Measurements from ENCODE around the gene DSPP. TPM values are rescaled to one million over a fixed set of nuclear protein-coding genes. Genes with fewer than 3 reads are reported as not detected.

The DSPP gene
- total RNA-seq, 3 donors from 2014 or later (not counting 1 experiment from before 2014, with no cell fraction given): not detected

- Mint-ChIP-seq H3K4me3 (no peak overlapping the region), H3K4me1 (no peaks in the 10 kb centered on the region), H3K27ac (no peak overlapping the region), H3K9me3 (no peaks in the 10 kb centered on the region), H3K27me3 (ENCODE audit: low read depth in 2 of 2) (peaks cover 14 to 23% of the 10 kb centered on the region in 2 donors), H3K36me3 (no peaks in the 10 kb centered on the region)
- Histone ChIP-seq H3K27me3 (ENCODE audit: control insufficient read depth, insufficient read depth, low read length) (no peaks in the 10 kb centered on the region), H3K27ac (ENCODE audit: low read length) (no peak overlapping the region), H3K4me1 (ENCODE audit: control insufficient read depth, insufficient read depth, low read length) (no peaks in the 10 kb centered on the region), H3K9me3 (ENCODE audit: control insufficient read depth, insufficient read depth, low read length) (no peaks in the 10 kb centered on the region), H3K4me3 (ENCODE audit: low read length) (no peak overlapping the region), H3K36me3 (ENCODE audit: control insufficient read depth, insufficient read depth, low read length) (no peaks in the 10 kb centered on the region)
- 95% methylated on average over 2 of the region's 3 CpGs for WGBS (ENCODE audit: insufficient coverage)
- ATAC-seq: no peak
- DNase-seq: no peak
- TF ChIP-seq CTCF (IDR thresholded peaks at IDR 0.05): no peak
- intact Hi-C loops (cut with micrococcal nuclease): no loop called here
These were observed 51.1 kb downstream of the DSPP start for GRCh38 chr4:87659247-87659931.

- Mint-ChIP-seq H3K27me3 (ENCODE audit: low read depth in 2 of 2) (peaks cover 14 to 23% of the 10 kb centered on the region in 2 donors), H3K4me3 (no peak overlapping the region)
- WGBS (ENCODE audit: insufficient coverage): 93% methylated on average over 9 of the region's 9 CpGs
These were observed 54.5 kb downstream of the DSPP start for GRCh38 chr4:87662871-87663270.

More at GRCh38 chr4:87662871-87663270, 54.5 kb downstream of the DSPP start:
- Mint-ChIP-seq H3K27ac (no peak overlapping the region), H3K4me1 (no peaks in the 10 kb centered on the region), H3K36me3 (no peaks in the 10 kb centered on the region), H3K9me3 (no peaks in the 10 kb centered on the region)
- DNase-seq (no peak), ATAC-seq (no peak)
- Histone ChIP-seq H3K27me3 (ENCODE audit: control insufficient read depth, insufficient read depth, low read length) (no peaks in the 10 kb centered on the region), H3K36me3 (ENCODE audit: control insufficient read depth, insufficient read depth, low read length) (no peaks in the 10 kb centered on the region), H3K27ac (ENCODE audit: low read length) (no peak overlapping the region), H3K9me3 (ENCODE audit: control insufficient read depth, insufficient read depth, low read length) (no peaks in the 10 kb centered on the region), H3K4me3 (ENCODE audit: low read length) (no peak overlapping the region), H3K4me1 (ENCODE audit: control insufficient read depth, insufficient read depth, low read length) (no peaks in the 10 kb centered on the region)
- no peak for TF ChIP-seq CTCF (IDR thresholded peaks at IDR 0.05)
- intact Hi-C loops (cut with micrococcal nuclease): no loop called here

Other genes with a start within 250 kb of the DSPP start
- 10 to 100 TPM; 42.2 to 50.5 (median 49.8) TPM for gene HSD17B11, start 217.3 kb upstream of the DSPP start, total RNA-seq
- 1 to 10 TPM; 7.3 to 9.6 (median 9.5) TPM for gene NUDT9, start 186.0 kb upstream of the DSPP start, total RNA-seq
- gene SPARCL1, start 79.2 kb upstream of the DSPP start, total RNA-seq: not detected
- gene DMP1, start 41.8 kb downstream of the DSPP start, total RNA-seq: not detected
- not detected for gene IBSP, start 191.0 kb downstream of the DSPP start, total RNA-seq
- gene MEPE, start 224.4 kb downstream of the DSPP start, total RNA-seq: not detected